ENCODE measurements around the gene SLC20A1. TPM values are rescaled to one million over a fixed set of nuclear protein-coding genes. Genes with fewer than 3 reads are reported as not detected.

Gene SLC20A1
- total RNA-seq, 1 experiment from 2014 or later, result 209 TPM

- Histone ChIP-seq H3K27ac (ENCODE audit: low read length) (no peak overlapping the region), H3F3A (ENCODE audit: low read length, unreplicated experiment) (no peaks in the 10 kb centered on the region), H3K27me3 (ENCODE audit: low read length) (no peaks in the 10 kb centered on the region), H2AFZ (ENCODE audit: low read length) (no peak overlapping the region), H4K20me1 (ENCODE audit: low read length) (no peaks in the 10 kb centered on the region), H3K4me3 (ENCODE audit: low read length) (no peak overlapping the region), H3K36me3 (ENCODE audit: low read depth, low read length) (no peaks in the 10 kb centered on the region), H3K9ac (ENCODE audit: low read length) (no peak overlapping the region), H3K9me3 (ENCODE audit: low read length) (no peaks in the 10 kb centered on the region), H3K4me1 (ENCODE audit: insufficient read depth, low read length) (peaks cover 21% of the 10 kb centered on the region), H3K9me2 (replicated peaks; ENCODE audit: low read length) (no peaks in the 10 kb centered on the region), H3K79me2 (ENCODE audit: low read length) (no peaks in the 10 kb centered on the region), H3K4me2 (ENCODE audit: low read length) (no peak overlapping the region)
- no TSS peak for BruUV-seq (replicated peaks)
- CTCF ChIA-PET, result no interaction called here
- POLR2A ChIA-PET (ENCODE audit: unreplicated experiment), result no interaction called here
- ATAC-seq (no peak), DNase-seq (no peak)
- TF ChIP-seq EZH2phosphoT487 (IDR thresholded peaks at IDR 0.05; ENCODE audit: borderline replicate concordance, low read length) (no peak), EZH2 (IDR thresholded peaks at IDR 0.05; ENCODE audit: low read length, unreplicated experiment) (no peak)
- TF ChIP-seq, protein P1, sequence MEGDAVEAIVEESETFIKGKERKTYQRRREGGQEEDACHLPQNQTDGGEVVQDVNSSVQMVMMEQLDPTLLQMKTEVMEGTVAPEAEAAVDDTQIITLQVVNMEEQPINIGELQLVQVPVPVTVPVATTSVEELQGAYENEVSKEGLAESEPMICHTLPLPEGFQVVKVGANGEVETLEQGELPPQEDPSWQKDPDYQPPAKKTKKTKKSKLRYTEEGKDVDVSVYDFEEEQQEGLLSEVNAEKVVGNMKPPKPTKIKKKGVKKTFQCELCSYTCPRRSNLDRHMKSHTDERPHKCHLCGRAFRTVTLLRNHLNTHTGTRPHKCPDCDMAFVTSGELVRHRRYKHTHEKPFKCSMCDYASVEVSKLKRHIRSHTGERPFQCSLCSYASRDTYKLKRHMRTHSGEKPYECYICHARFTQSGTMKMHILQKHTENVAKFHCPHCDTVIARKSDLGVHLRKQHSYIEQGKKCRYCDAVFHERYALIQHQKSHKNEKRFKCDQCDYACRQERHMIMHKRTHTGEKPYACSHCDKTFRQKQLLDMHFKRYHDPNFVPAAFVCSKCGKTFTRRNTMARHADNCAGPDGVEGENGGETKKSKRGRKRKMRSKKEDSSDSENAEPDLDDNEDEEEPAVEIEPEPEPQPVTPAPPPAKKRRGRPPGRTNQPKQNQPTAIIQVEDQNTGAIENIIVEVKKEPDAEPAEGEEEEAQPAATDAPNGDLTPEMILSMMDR (conservative IDR thresholded peaks at IDR 0.05; ENCODE audit: low read depth, low read length), result no peak
- intact Hi-C loops (cut with micrococcal nuclease), result no loop called here
These were observed 64.0 kb downstream of the SLC20A1 start for GRCh38 chr2:112709703-112710102.

DNA sequence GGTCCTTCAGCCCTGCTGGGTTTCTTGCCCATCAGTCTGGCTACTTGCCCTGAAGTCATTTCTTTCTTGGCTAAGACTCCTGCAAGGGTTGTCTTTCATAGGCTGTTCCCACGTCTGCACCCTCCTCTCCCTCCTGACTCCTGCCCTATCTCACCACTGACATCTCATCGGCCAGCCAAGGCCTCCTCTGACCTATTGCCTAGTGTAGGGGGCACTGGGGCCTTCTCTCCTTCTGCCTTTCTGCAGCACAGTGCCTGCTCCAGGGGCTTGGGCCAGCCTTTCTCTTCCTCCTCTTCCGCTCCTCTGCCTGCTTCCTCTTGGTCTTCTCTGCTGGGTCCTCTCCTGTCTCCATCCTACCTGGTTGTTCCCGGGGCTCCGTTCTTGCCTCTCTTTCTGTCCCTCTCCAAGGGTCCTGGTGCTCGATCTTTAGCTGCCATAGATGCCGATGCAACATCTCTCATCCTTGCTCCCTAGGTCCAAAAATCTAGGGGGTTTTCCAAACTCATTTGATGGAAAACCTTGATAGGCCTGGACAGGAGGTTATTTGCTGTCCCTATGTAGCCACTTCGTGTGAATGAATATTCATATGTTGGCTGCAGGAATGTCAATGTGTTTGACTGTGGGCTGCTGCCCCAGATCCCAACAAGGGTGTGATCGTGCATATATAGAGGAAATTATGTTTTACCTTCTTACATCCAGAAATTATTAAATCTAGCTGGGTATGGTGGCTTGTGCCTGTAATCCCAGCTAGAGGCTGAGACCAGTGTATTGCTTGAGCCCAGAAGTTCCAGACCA lies 65.4 kb downstream of the SLC20A1 start:
- no peaks in the 10 kb centered on the region for H4K20me1 ChIP-seq (ENCODE audit: low read length)
- no peak overlapping the region for H3K4me2 ChIP-seq (ENCODE audit: low read length)
- POLR2A ChIA-PET (ENCODE audit: unreplicated experiment), result no interaction called here
- no peaks in the 10 kb centered on the region for H3K36me3 ChIP-seq (ENCODE audit: low read depth, low read length)
- peaks cover 21% of the 10 kb centered on the region for H3K4me1 ChIP-seq (ENCODE audit: insufficient read depth, low read length)
- no peaks in the 10 kb centered on the region for H3K79me2 ChIP-seq (ENCODE audit: low read length)
- no peaks in the 10 kb centered on the region for H3K9me2 ChIP-seq (replicated peaks; ENCODE audit: low read length)
- BruUV-seq (replicated peaks), result no TSS peak
- H3F3A ChIP-seq (ENCODE audit: low read length, unreplicated experiment), result no peaks in the 10 kb centered on the region
- intact Hi-C loops (cut with micrococcal nuclease), result no loop called here
- DNase-seq (no peak), ATAC-seq (no peak)
- no peak overlapping the region for H3K27ac ChIP-seq (ENCODE audit: low read length)
- H3K4me3 ChIP-seq (ENCODE audit: low read length), result no peak overlapping the region
- no peak for TF ChIP-seq EZH2phosphoT487 (IDR thresholded peaks at IDR 0.05; ENCODE audit: borderline replicate concordance, low read length)
- TF ChIP-seq EZH2 (IDR thresholded peaks at IDR 0.05; ENCODE audit: low read length, unreplicated experiment), result no peak
- TF ChIP-seq, protein P1 (conservative IDR thresholded peaks at IDR 0.05; ENCODE audit: low read depth, low read length), result no peak
- no peaks in the 10 kb centered on the region for H3K27me3 ChIP-seq (ENCODE audit: low read length)
- no peaks in the 10 kb centered on the region for H3K9me3 ChIP-seq (ENCODE audit: low read length)
- H2AFZ ChIP-seq (ENCODE audit: low read length), result no peak overlapping the region
- no peak overlapping the region for H3K9ac ChIP-seq (ENCODE audit: low read length)
- CTCF ChIA-PET, result no interaction called here

DNA sequence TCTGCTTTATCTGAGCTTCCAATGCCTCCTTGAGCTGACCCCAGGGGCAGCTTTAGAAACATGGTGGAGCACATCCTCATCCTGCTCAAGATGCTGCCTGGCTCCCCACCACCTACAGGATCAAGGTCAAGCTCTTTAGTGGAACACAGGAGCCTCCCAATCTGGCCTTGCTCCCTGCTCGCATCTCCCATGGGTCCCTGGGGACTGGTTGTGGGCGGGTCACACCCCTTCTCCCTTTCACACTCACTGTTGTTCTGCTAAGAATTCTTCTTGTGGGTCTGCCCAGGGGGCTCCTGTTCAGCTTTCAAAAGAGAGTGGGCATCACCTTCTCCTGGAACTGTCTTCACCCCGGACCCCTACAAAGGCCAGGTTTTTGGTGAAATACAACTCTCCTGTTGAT lies 66.7 kb downstream of the SLC20A1 start:
- H3K27ac ChIP-seq (ENCODE audit: low read length), result no peak overlapping the region
- no TSS peak for BruUV-seq (replicated peaks)
- H3K9ac ChIP-seq (ENCODE audit: low read length), result no peak overlapping the region
- peaks cover 15% of the 10 kb centered on the region for H3K4me1 ChIP-seq (ENCODE audit: insufficient read depth, low read length)
- H3K4me2 ChIP-seq (ENCODE audit: low read length), result no peak overlapping the region
- intact Hi-C loops (cut with micrococcal nuclease), result no loop called here
- H3K4me3 ChIP-seq (ENCODE audit: low read length), result no peak overlapping the region
- H3K79me2 ChIP-seq (ENCODE audit: low read length), result no peaks in the 10 kb centered on the region
- TF ChIP-seq, protein P1 (conservative IDR thresholded peaks at IDR 0.05; ENCODE audit: low read depth, low read length), result no peak
- no peaks in the 10 kb centered on the region for H3K9me2 ChIP-seq (replicated peaks; ENCODE audit: low read length)
- no peak for ATAC-seq
- CTCF ChIA-PET, result interaction anchor here (1.3 kb wide), 1 partner anchor 13 kb away, joined by 3 read pairs; no protein-coding TSS in a partner anchor
- no peaks in the 10 kb centered on the region for H3K27me3 ChIP-seq (ENCODE audit: low read length)
- H2AFZ ChIP-seq (ENCODE audit: low read length), result no peak overlapping the region
- H3K9me3 ChIP-seq (ENCODE audit: low read length), result no peaks in the 10 kb centered on the region
- H3F3A ChIP-seq (ENCODE audit: low read length, unreplicated experiment), result no peaks in the 10 kb centered on the region
- no peaks in the 10 kb centered on the region for H3K36me3 ChIP-seq (ENCODE audit: low read depth, low read length)
- no peaks in the 10 kb centered on the region for H4K20me1 ChIP-seq (ENCODE audit: low read length)
- POLR2A ChIA-PET (ENCODE audit: unreplicated experiment), result no interaction called here
- no peak for DNase-seq

Data from PC-3 (cell line).